Bone marrow (tissue), 2 donors: ENCODE data around the gene ADH7.
"Not testable (repeated sequence)": the region's sequence is repeated elsewhere in the genome, so short reads cannot be mapped to it uniquely, and the experiment has no call there.

Experiments
- DNase-seq, 2 donors: peaks; one replicate each; lab custom pipeline; 2025; lab: John Stamatoyannopoulos, UW

ADH7 gene

DNA sequence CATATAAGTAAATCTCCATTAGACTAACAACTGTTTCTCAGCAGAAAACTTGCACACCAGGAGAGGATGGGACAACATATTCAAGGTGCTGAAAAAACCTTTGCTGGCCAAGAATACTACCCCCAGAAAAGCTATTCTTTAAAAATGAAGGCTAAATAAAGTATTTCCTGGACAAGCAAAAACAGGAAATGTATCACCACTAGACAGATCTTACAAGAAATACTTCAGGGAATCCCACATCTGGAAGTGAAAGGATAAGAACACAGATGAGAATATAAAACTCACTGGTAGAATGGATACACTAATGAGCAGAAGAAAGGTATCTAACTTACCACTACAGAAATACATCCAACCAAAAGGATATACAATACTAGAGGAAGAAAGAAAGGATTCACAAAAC is 55.6 kb downstream of the ADH7 start:
- no peak for DNase-seq

DNA sequence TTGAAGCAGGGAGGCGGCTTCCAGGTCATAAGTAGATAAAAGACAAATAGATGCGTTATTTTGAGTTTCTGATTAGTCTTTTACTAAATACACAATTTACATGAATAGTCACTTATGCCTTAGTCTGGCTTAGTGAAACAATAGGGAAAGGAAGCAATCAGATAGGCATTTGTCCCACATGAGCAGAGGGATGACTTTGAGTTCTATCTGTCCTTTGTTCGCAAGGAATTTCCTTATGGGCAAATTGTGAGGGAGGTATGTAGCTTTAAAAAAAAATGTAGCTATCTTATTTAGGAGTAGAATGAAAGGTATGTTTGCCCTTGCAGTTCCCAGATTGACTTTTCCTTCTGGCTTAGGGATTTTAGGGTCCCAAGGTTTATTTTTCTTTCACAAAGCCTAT is 56.3 kb downstream of the ADH7 start:
- DNase-seq: no peak

DNA sequence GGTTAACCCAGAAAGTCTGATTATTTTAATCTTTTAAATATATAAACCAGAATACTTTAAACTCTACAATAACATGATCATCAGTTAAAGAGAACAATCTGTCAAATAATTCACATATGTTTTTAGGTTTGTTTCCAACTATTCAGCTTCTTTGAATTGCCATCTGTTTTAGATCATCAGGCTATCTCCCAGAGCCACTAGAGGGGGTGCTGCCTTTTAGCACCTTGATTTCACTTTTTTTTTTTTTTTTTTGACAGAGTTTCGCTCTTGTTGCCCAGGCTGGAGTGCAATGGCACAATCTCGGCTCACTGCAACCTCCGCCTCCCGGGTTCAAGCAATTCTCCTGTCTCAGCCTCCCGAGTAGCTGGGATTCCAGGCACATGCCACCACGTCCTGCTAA is 57.8 kb downstream of the ADH7 start:
- not testable (repeated sequence) for DNase-seq

DNA sequence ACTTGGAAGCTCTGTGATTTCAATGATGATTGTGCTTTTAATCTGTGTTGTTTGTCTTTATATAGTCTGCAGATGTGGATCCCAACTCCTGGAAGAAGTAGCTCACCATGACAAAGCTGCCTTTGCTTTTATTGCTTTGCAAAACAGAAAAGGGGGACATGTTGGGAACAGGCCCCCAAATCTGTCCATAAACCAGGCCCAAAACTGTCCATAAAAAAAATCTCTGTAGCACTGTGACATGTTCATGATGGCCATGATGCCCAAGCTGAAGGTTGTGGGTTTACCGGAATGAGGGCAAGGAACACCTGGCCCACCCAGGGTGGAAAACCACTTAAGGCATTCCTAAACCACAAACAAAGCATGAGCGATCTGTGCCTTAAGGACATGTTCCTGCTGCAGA is 62.7 kb downstream of the ADH7 start:
- DNase-seq: not testable (repeated sequence)

DNA sequence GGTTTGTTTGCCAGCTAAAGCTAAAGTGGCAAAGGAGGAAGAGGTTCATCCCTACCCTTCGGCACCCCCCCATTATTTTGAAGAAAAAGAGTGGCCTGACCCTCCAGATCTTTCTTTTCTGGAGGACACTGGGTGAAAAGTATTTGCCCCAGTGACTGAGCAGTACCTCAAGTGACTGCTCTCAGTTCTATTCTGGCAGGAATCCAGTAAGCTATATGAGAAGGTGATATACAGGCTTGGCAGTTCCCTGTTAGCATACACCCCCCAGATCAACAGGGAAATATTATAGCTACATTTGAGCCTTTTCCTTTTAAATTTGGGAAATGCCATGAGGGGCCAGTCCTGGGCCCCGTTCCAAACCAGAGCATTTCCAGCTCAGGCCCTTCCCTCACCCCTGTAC is 67.3 kb downstream of the ADH7 start:
- not testable (repeated sequence) for DNase-seq

DNA sequence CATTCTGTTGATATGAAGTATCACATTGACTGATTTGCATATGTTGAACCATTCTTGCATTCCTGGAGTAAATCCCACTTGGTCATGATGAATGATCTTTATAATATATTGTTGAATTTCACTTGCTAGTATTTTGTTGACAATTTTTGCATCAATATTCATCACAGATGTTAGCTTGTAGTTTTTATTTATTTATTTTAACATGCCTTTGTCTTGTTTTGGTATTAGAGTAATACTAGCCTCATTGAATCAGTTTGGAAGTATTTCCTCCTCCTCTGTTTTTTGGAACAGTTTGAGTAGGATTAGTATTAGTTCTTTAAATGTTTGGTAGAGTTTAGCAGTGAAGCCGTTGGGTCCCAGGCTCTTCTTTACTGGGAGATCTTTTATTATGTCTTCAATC is 68.7 kb downstream of the ADH7 start:
- DNase-seq: no peak

DNA sequence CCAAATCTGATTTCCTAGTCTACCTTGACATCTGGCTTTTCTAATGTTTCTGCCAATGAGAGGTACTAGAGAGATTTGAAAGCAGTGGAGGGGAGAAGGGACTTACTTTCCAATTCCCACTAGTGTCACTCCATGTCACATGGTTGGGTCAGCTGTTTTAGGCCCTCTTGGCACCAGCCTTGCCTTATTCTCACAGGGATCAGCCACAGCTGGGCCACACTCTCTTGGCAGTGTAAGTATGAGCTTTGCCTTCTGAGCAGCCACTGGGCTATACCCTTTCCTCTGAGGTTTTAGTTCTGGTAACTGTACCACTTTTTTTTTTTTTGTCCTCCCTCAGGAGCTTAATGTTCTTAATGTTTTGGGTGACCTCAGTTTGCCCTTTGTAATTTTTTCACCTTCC is 72.4 kb downstream of the ADH7 start:
- no peak for DNase-seq
